Esophagus (tissue), 2 donors: ENCODE data around the gene ANKH. TPM values are rescaled to one million over a fixed set of nuclear protein-coding genes. Genes with fewer than 3 reads are reported as not detected.

ENCODE experiments used
- H3K27ac ChIP-seq, 2 donors: one replicate each; pipeline ENCODE4 v1.5.1; 2013; ENCODE audit warnings: low read depth in 2 of 2, mild to moderate bottlenecking in 2 of 2, inconsistent platforms in 1 of 2, low read length in 1 of 2, moderate library complexity in 1 of 2
- H3K27me3 ChIP-seq, 2 donors: one replicate each; pipeline ENCODE4 v1.6.1; 2013; ENCODE audit warnings: low read length in 2 of 2, control low read depth in 1 of 2, mild to moderate bottlenecking in 1 of 2; ENCODE audit not compliant: insufficient read depth in 2 of 2, control insufficient read depth in 1 of 2
- H3K36me3 ChIP-seq, 2 donors: one replicate each; pipeline ENCODE4 v1.6.1; 2013; ENCODE audit warnings: low read length in 1 of 2; ENCODE audit not compliant: control insufficient read depth in 2 of 2, insufficient read depth in 2 of 2
- H3K4me1 ChIP-seq, 2 donors: one replicate each; pipeline ENCODE4 v1.6.1; 2013; ENCODE audit warnings: low read length in 1 of 2; ENCODE audit not compliant: control insufficient read depth in 2 of 2, insufficient read depth in 2 of 2
- H3K4me3 ChIP-seq, 2 donors: one replicate each; pipeline ENCODE4 v1.5.1; 2013; ENCODE audit warnings: low read length in 2 of 2, mild to moderate bottlenecking in 2 of 2, low read depth in 1 of 2, moderate library complexity in 1 of 2
- H3K9me3 ChIP-seq, 2 donors: one replicate each; pipeline ENCODE4 v1.6.1; 2013; ENCODE audit warnings: mild to moderate bottlenecking in 2 of 2, low read depth in 1 of 2, low read length in 1 of 2, moderate library complexity in 1 of 2; ENCODE audit not compliant: control insufficient read depth in 2 of 2, insufficient read depth in 1 of 2
- WGBS, 2 donors: extraction: QIAGEN DNeasy Blood & Tissue Kit; methylation state at CpG; one replicate each; pipeline ENCODE4 v1.1.7; 2013; 5-methylcytosine and 5-hydroxymethylcytosine counted together
- polyA plus RNA-seq, 2 donors: library from polyadenylated mRNA; stranded (reverse); fragments of 200-250 nt; gene quantifications; one replicate each; pipeline ENCODE4 v1.2.3, GENCODE V29; 2013
- donor health status: healthy with polysubstance abuse.
- donor health status: Bipolar disorder and iron deficiency.

ANKH gene
- polyA plus RNA-seq, 2 donors, result 5.6 to 12.7 TPM

- Histone ChIP-seq H3K4me3 (no peak overlapping the region), H3K9me3 (no peaks in the 10 kb centered on the region), H3K36me3 (no peaks in the 10 kb centered on the region), H3K4me1 (no peaks in the 10 kb centered on the region), H3K27me3 (no peaks in the 10 kb centered on the region), H3K27ac (no peak overlapping the region)
- 93 to 97% methylated on average over 2 of the region's 2 CpGs for WGBS, 2 donors
Measured at GRCh38 chr5:14909369-14909768, 37.8 kb upstream of the ANKH start.

GRCh38 chr5:14908172-14908571 is 36.6 kb upstream of the ANKH start:
- no peaks in the 10 kb centered on the region for H3K9me3 ChIP-seq
- no peaks in the 10 kb centered on the region for H3K4me1 ChIP-seq
- no peak overlapping the region for H3K27ac ChIP-seq
- H3K4me3 ChIP-seq, result no peak overlapping the region
- WGBS, 2 donors, result 64 to 71% methylated on average over 6 of the region's 6 CpGs
- no peaks in the 10 kb centered on the region for H3K27me3 ChIP-seq
- H3K36me3 ChIP-seq, result no peaks in the 10 kb centered on the region

GRCh38 chr5:14906628-14907027 is 35.0 kb upstream of the ANKH start:
- Histone ChIP-seq H3K4me3 (no peak overlapping the region), H3K27me3 (no peaks in the 10 kb centered on the region), H3K27ac (no peak overlapping the region), H3K9me3 (no peaks in the 10 kb centered on the region), H3K4me1 (peaks cover 0 to 4% of the 10 kb centered on the region in 2 donors), H3K36me3 (no peaks in the 10 kb centered on the region)
- WGBS, 2 donors, result 92 to 93% methylated on average over 3 of the region's 3 CpGs

- H3K27ac ChIP-seq, result no peak overlapping the region
- no peaks in the 10 kb centered on the region for H3K27me3 ChIP-seq
- no peaks in the 10 kb centered on the region for H3K36me3 ChIP-seq
- no peaks in the 10 kb centered on the region for H3K9me3 ChIP-seq
- no peak overlapping the region for H3K4me3 ChIP-seq
- 54 to 68% methylated on average over 14 of the region's 14 CpGs for WGBS, 2 donors
- H3K4me1 ChIP-seq, result peaks cover 0 to 4% of the 10 kb centered on the region in 2 donors
Measured at GRCh38 chr5:14902826-14903560, 31.4 kb upstream of the ANKH start.

- Histone ChIP-seq H3K4me1 (peaks cover 0 to 4% of the 10 kb centered on the region in 2 donors), H3K9me3 (no peaks in the 10 kb centered on the region), H3K4me3 (no peak overlapping the region), H3K36me3 (no peaks in the 10 kb centered on the region), H3K27ac (no peak overlapping the region), H3K27me3 (no peaks in the 10 kb centered on the region)
- WGBS, 2 donors, result 59 to 66% methylated on average over 7 of the region's 7 CpGs
Measured at GRCh38 chr5:14901462-14902051, 30.0 kb upstream of the ANKH start.

GRCh38 chr5:14900693-14901461 is 29.3 kb upstream of the ANKH start:
- WGBS, 2 donors, result 63 to 65% methylated on average over 9 of the region's 9 CpGs
- H3K9me3 ChIP-seq, result no peaks in the 10 kb centered on the region
- no peaks in the 10 kb centered on the region for H3K36me3 ChIP-seq
- peaks cover 0 to 4% of the 10 kb centered on the region in 2 donors for H3K4me1 ChIP-seq
- H3K27me3 ChIP-seq, result no peaks in the 10 kb centered on the region
- H3K4me3 ChIP-seq, result no peak overlapping the region
- H3K27ac ChIP-seq, result no peak overlapping the region

GRCh38 chr5:14896131-14896530 is 24.6 kb upstream of the ANKH start:
- no peak overlapping the region for H3K27ac ChIP-seq

GRCh38 chr5:14895301-14895700 is 23.7 kb upstream of the ANKH start:
- 84 to 88% methylated on average over 6 of the region's 6 CpGs for WGBS, 2 donors
- Histone ChIP-seq H3K27me3 (no peaks in the 10 kb centered on the region), H3K36me3 (no peaks in the 10 kb centered on the region), H3K4me3 (no peak overlapping the region), H3K27ac (no peak overlapping the region), H3K9me3 (no peaks in the 10 kb centered on the region), H3K4me1 (no peaks in the 10 kb centered on the region)

More at GRCh38 chr5:14896131-14896530, 24.6 kb upstream of the ANKH start:
- Histone ChIP-seq H3K4me1 (no peaks in the 10 kb centered on the region), H3K27me3 (no peaks in the 10 kb centered on the region), H3K9me3 (no peaks in the 10 kb centered on the region), H3K4me3 (no peak overlapping the region), H3K36me3 (no peaks in the 10 kb centered on the region)
- 68 to 84% methylated on average over 7 of the region's 7 CpGs for WGBS, 2 donors

- Histone ChIP-seq H3K9me3 (no peaks in the 10 kb centered on the region), H3K4me3 (no peak overlapping the region), H3K27ac (no peak overlapping the region), H3K4me1 (no peaks in the 10 kb centered on the region), H3K27me3 (no peaks in the 10 kb centered on the region), H3K36me3 (no peaks in the 10 kb centered on the region)
- 93 to 94% methylated on average over 3 of the region's 3 CpGs for WGBS, 2 donors
Measured at GRCh38 chr5:14894748-14895147, 23.2 kb upstream of the ANKH start.
